Lung microvascular endothelial cell (primary cell): ENCODE results near the gene RMI2. TPM values are rescaled to one million over a fixed set of nuclear protein-coding genes. Genes with fewer than 3 reads are reported as not detected.

Source experiments
- DNase-seq, 2 donors: peaks; one replicate each; pipeline versions ENCODE4 v3.0.0 to v3.0.0-alpha.2; 2010; ENCODE audit warnings: low read depth in 2 of 2
- total RNA-seq: library from RNA; depleted of rRNA; stranded (reverse); fragments of >200 nt; gene quantifications from 2 replicates; pipeline ENCODE4 v1.2.1, GENCODE V29; 2014

The RMI2 gene
- total RNA-seq, 1 donor from 2014 or later: 0.99 TPM

- no peak for DNase-seq
These were observed 38.4 kb downstream of the RMI2 start for GRCh38 chr16:11383481-11384183.

GRCh38 chr16:11384184-11384955 lies 39.1 kb downstream of the RMI2 start:
- DNase-seq: no peak

- no peak for DNase-seq
These were observed 39.8 kb downstream of the RMI2 start for GRCh38 chr16:11384956-11385586.

GRCh38 chr16:11386054-11386680 lies 40.9 kb downstream of the RMI2 start:
- no peak for DNase-seq

GRCh38 chr16:11386791-11387546 lies 41.7 kb downstream of the RMI2 start:
- peak; percentile 44 to 59 for DNase-seq

GRCh38 chr16:11389083-11389482 lies 43.8 kb downstream of the RMI2 start:
- DNase-seq: no peak

GRCh38 chr16:11389631-11390565 lies 44.6 kb downstream of the RMI2 start:
- DNase-seq: no peak

GRCh38 chr16:11390573-11391495 lies 45.6 kb downstream of the RMI2 start:
- DNase-seq: no peak

- DNase-seq: no peak
These were observed 46.3 kb downstream of the RMI2 start for GRCh38 chr16:11391576-11391975.

- DNase-seq: no peak
These were observed 46.9 kb downstream of the RMI2 start for GRCh38 chr16:11392041-11392581.

- no peak for DNase-seq
These were observed 48.1 kb downstream of the RMI2 start for GRCh38 chr16:11393366-11393765.

GRCh38 chr16:11393861-11394592 lies 48.8 kb downstream of the RMI2 start:
- DNase-seq: no peak

- no peak for DNase-seq
These were observed 49.3 kb downstream of the RMI2 start for GRCh38 chr16:11394593-11394960.

GRCh38 chr16:11395008-11395948 lies 50.0 kb downstream of the RMI2 start:
- no peak for DNase-seq

GRCh38 chr16:11395949-11396240 lies 50.6 kb downstream of the RMI2 start:
- DNase-seq: no peak

GRCh38 chr16:11396241-11397048 lies 51.2 kb downstream of the RMI2 start:
- DNase-seq: peak; percentile 59 to 68
